Lower leg skin (tissue), 4 donors: Measurements from ENCODE around the gene AKT3. TPM values are rescaled to one million over a fixed set of nuclear protein-coding genes. Genes with fewer than 3 reads are reported as not detected.
A peak's percentile ranks its signal among the peaks of the same experiment; 100 is the strongest.

Experiments
- DNase-seq, 2 donors: peaks; one replicate each; pipeline ENCODE4 v3.0.0-alpha.2; 2019; ENCODE audit warnings: low spot score in 2 of 2
- H3K4me3 ChIP-seq: fragments of 200-600 bp; sonication (generic); 2 replicates; pipeline ENCODE4 v1.5.1; 2017; ENCODE audit warnings: mild to moderate bottlenecking, low read depth; ENCODE audit not compliant: poor library complexity, severe bottlenecking
- CTCF ChIP-seq, 3 donors: fragments of 450-650 bp; IDR thresholded peaks; one replicate each; pipeline ENCODE4 v1.5.1; 2016; ENCODE audit warnings: antibody characterized with exemption in 3 of 3, mild to moderate bottlenecking in 3 of 3, moderate library complexity in 2 of 3
- POLR2A ChIP-seq, 2 donors: fragments of 450-650 bp; IDR thresholded peaks; one replicate each; pipeline ENCODE4 v1.6.1; 2016 to 2017; ENCODE audit warnings: antibody characterized with exemption in 2 of 2, mild to moderate bottlenecking in 1 of 2, moderate library complexity in 1 of 2
- WGBS, 2 donors: methylation state at CpG; one replicate each; pipeline ENCODE4 v1.1.5; 2018; 5-methylcytosine and 5-hydroxymethylcytosine counted together
- intact Hi-C: fragments of 100-400 bp; cut with DNase I; formaldehyde crosslinking; loops from one replicate; pipeline ENCODE4 v1.15.0; 2023; ENCODE audit warnings: low total_unique reads
- total RNA-seq, 4 donors: library from RNA; depleted of rRNA; stranded (reverse); fragments of >200 nt; gene quantifications; one replicate each; pipeline ENCODE4 v1.1.0, GENCODE V29; 2016

AKT3 gene
- total RNA-seq, 4 donors from 2014 or later = 7.8 to 16.3 (median 10.4) TPM

GRCh38 chr1:243454328-243454997 is 395.6 kb downstream of the AKT3 start:
- no peak for DNase-seq
- TF ChIP-seq CTCF (IDR thresholded peaks at IDR 0.05) (no peak), POLR2A (IDR thresholded peaks at IDR 0.05) (no peak)
- H3K4me3 ChIP-seq = no peak overlapping the region
- intact Hi-C loops = no loop called here
- 78 to 88% methylated on average over 17 of the region's 17 CpGs for WGBS, 2 donors

GRCh38 chr1:243452092-243452491 is 398.0 kb downstream of the AKT3 start:
- TF ChIP-seq POLR2A (IDR thresholded peaks at IDR 0.05) (no peak), CTCF (IDR thresholded peaks at IDR 0.05) (no peak)
- intact Hi-C loops = no loop called here
- 84 to 89% methylated on average over 2 of the region's 2 CpGs for WGBS, 2 donors
- no peak for DNase-seq
- H3K4me3 ChIP-seq = no peak overlapping the region

- 93% methylated on average over 6 of the region's 6 CpGs for WGBS, 2 donors
- no peak for DNase-seq
- intact Hi-C loops = no loop called here
- TF ChIP-seq POLR2A (IDR thresholded peaks at IDR 0.05) (no peak), CTCF (IDR thresholded peaks at IDR 0.05) (no peak)
- H3K4me3 ChIP-seq = no peak overlapping the region
Measured at GRCh38 chr1:243449373-243449772, 400.7 kb downstream of the AKT3 start.

GRCh38 chr1:243447844-243448243 is 402.2 kb downstream of the AKT3 start:
- WGBS, 2 donors = 44 to 52% methylated on average over 4 of the region's 4 CpGs
- TF ChIP-seq CTCF (IDR thresholded peaks at IDR 0.05) (no peak), POLR2A (IDR thresholded peaks at IDR 0.05) (no peak)
- no peak overlapping the region for H3K4me3 ChIP-seq
- DNase-seq = no peak
- intact Hi-C loops = no loop called here

- intact Hi-C loops = no loop called here
- WGBS, 2 donors = 29 to 31% methylated on average over 3 of the region's 3 CpGs
- DNase-seq = peak in 1 of 2 donors; percentile 78
- H3K4me3 ChIP-seq = no peak overlapping the region
- no peak for TF ChIP-seq POLR2A (IDR thresholded peaks at IDR 0.05)
- TF ChIP-seq CTCF (IDR thresholded peaks at IDR 0.05) = no peak
Measured at GRCh38 chr1:243447347-243447746, 402.7 kb downstream of the AKT3 start.

GRCh38 chr1:243443557-243443956 is 406.5 kb downstream of the AKT3 start:
- TF ChIP-seq CTCF (IDR thresholded peaks at IDR 0.05) (no peak), POLR2A (IDR thresholded peaks at IDR 0.05) (no peak)
- intact Hi-C loops = no loop called here
- 57 to 58% methylated on average over 4 of the region's 4 CpGs for WGBS, 2 donors
- no peak for DNase-seq
- no peak overlapping the region for H3K4me3 ChIP-seq
